Thoracic aorta (tissue), 2 donors: ENCODE measurements around the gene ABCA1. TPM values are rescaled to one million over a fixed set of nuclear protein-coding genes. Genes with fewer than 3 reads are reported as not detected.
A peak's percentile ranks its signal among the peaks of the same experiment; 100 is the strongest.
"Not testable (repeated sequence)": the region's sequence is repeated elsewhere in the genome, so short reads cannot be mapped to it uniquely, and the experiment has no call there.

Source experiments
- ATAC-seq: fragments of 150-250 bp; one replicate; pipeline ENCODE4 v1.8.0; 2017; ENCODE audit warnings: low read depth; ENCODE audit not compliant: insufficient number of reproducible peaks, low FRiP score
- DNase-seq: peaks from one replicate; pipeline ENCODE4 v3.0.0-alpha.2; 2020; ENCODE audit warnings: low spot score
- H3K27ac ChIP-seq, 2 donors: fragments of 200-600 bp; sonication (generic); 1 replicate in 1 of 2; 2 replicates in 1 of 2; pipeline ENCODE4 v1.5.1; 2016; ENCODE audit warnings: mild to moderate bottlenecking in 2 of 2, moderate library complexity in 2 of 2
- H3K27me3 ChIP-seq: fragments of 200-600 bp; sonication (generic); replicated peaks from 2 replicates; pipeline ENCODE4 v1.6.0; 2016; ENCODE audit warnings: mild to moderate bottlenecking; ENCODE audit not compliant: insufficient read depth
- H3K36me3 ChIP-seq: fragments of 200-600 bp; sonication (generic); one replicate; pipeline ENCODE4 v1.5.1; 2016
- H3K4me1 ChIP-seq, 2 donors: fragments of 200-600 bp; sonication (generic); 1 replicate in 1 of 2; 2 replicates in 1 of 2; pipeline versions ENCODE4 v1.5.1 to v1.6.0; 2016; ENCODE audit warnings: low read depth in 2 of 2, mild to moderate bottlenecking in 1 of 2; ENCODE audit not compliant: control insufficient read depth in 1 of 2
- H3K4me3 ChIP-seq: fragments of 200-600 bp; sonication (generic); 2 replicates; pipeline ENCODE4 v1.5.1; 2016; ENCODE audit warnings: mild to moderate bottlenecking
- H3K9me3 ChIP-seq: fragments of 200-600 bp; sonication (generic); 2 replicates; pipeline ENCODE4 v1.5.1; 2016
- CTCF ChIP-seq: fragments of 200-600 bp; sonication (generic); IDR thresholded peaks from one replicate; pipeline ENCODE4 v1.5.1; 2019; ENCODE audit warnings: antibody characterized with exemption
- total RNA-seq, 2 donors: library from RNA; depleted of rRNA; stranded (reverse); fragments of >200 nt; gene quantifications; one replicate each; pipeline versions ENCODE4 v1.1.0 to v1.2.3, GENCODE V29; 2016

The ABCA1 gene
- total RNA-seq, 2 donors from 2014 or later = 48.1 to 79.7 TPM

DNA sequence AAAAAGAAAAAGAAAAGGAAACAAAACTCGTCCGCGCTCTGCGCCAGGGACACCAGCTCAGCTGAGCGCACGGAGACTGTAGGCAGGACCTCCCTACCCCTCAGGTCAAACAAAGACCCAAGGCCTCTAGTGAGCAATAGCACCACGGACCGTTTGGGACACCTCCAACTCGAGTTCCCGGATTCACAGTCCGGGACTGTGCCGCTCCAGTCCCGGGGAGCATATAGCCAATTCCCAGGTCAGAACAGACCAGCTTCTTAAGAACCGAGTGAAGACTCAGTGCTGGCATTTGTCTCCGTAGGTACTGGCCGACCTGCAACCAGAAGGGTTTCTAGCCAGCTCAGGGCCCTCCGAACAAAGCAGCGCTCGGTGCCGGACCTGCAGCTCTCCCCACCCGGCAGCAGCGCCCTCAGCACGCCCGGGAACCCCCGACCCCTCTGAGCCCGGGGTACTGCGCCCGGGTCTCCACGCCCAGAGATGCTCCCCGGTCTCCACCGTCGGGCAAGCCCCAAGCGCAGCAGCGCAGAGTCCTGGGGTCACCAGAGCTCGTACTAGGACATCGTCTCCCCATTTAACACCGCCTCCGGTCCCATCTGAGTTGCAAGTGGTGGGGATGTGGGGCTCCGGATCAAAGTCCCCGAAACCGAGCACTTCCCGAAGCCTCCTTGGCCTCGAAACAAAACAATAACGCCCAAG is 591 bp downstream of the ABCA1 start:
- H3K4me1 ChIP-seq = peaks cover 2 to 14% of the 10 kb centered on the region in 2 donors
- H3K9me3 ChIP-seq = no peaks in the 10 kb centered on the region
- no peak for TF ChIP-seq CTCF
- H3K27me3 ChIP-seq = no peaks in the 10 kb centered on the region
- H3K27ac ChIP-seq = peak overlapping the region; percentile 79 to 82
- ATAC-seq = no peak
- H3K4me3 ChIP-seq = peak overlapping the region; percentile 92
- no peak for DNase-seq
- H3K36me3 ChIP-seq = no peaks in the 10 kb centered on the region

- Histone ChIP-seq H3K27ac (no peak overlapping the region), H3K4me1 (peaks cover 9 to 22% of the 10 kb centered on the region in 2 donors), H3K9me3 (no peaks in the 10 kb centered on the region), H3K36me3 (no peaks in the 10 kb centered on the region), H3K4me3 (no peak overlapping the region), H3K27me3 (no peaks in the 10 kb centered on the region)
- ATAC-seq (no peak), DNase-seq (no peak)
- TF ChIP-seq CTCF = no peak
Observed at GRCh38 chr9:104923740-104924139, 4.2 kb downstream of the ABCA1 start.

DNA sequence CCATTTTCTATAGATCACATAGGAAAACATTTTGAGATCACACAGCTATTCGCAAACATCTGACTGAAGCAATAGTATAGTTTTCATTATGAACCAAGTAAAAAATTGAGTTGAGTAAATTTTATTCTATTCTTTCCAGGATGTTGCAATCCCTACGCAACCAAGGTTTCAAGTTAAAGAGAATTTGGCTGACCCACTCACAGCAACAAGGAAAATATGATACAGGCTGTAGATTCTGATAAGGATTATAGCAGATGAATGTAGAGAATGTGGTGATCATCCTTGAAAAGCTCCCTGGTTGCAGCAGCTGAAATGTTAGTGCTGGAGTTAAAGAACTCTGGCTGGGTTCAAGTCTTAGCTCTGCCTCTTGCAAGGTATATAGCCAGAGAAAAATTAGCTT is 4.7 kb downstream of the ABCA1 start:
- Histone ChIP-seq H3K4me1 (peaks cover 7 to 18% of the 10 kb centered on the region in 2 donors), H3K27me3 (no peaks in the 10 kb centered on the region), H3K27ac (no peak overlapping the region), H3K9me3 (no peaks in the 10 kb centered on the region), H3K4me3 (no peak overlapping the region), H3K36me3 (no peaks in the 10 kb centered on the region)
- DNase-seq = no peak
- no peak for TF ChIP-seq CTCF
- no peak for ATAC-seq

GRCh38 chr9:104922748-104923147 is 5.2 kb downstream of the ABCA1 start:
- DNase-seq, H3K36me3 ChIP-seq, H3K4me3 ChIP-seq, H3K9me3 ChIP-seq, ATAC-seq, H3K27me3 ChIP-seq, H3K27ac ChIP-seq: not testable (repeated sequence)
- H3K4me1 ChIP-seq = peaks cover 7 to 17% of the 10 kb centered on the region in 2 donors

- H3K9me3 ChIP-seq = no peaks in the 10 kb centered on the region
- peaks cover 7 to 22% of the 10 kb centered on the region in 2 donors for H3K4me1 ChIP-seq
- H3K27me3 ChIP-seq = no peaks in the 10 kb centered on the region
- ATAC-seq (no peak), DNase-seq (no peak)
- H3K4me3 ChIP-seq = peak overlapping the region; percentile 19
- H3K36me3 ChIP-seq = no peaks in the 10 kb centered on the region
- H3K27ac ChIP-seq = peak overlapping the region in 1 of 2 donors; percentile 22
- no peak for TF ChIP-seq CTCF
Observed at GRCh38 chr9:104921067-104921741, 6.8 kb downstream of the ABCA1 start.
